Esophagus mucosa (tissue), 1 donor: Measurements from ENCODE around the gene EFCAB13. TPM values are rescaled to one million over a fixed set of nuclear protein-coding genes. Genes with fewer than 3 reads are reported as not detected.

Source experiments
- ATAC-seq: fragments of 200-7000 bp; cut with Tn5 transposase; one replicate; pipeline ENCODE4 v1.9.1; 2020
- total RNA-seq: library from RNA; stranded (reverse); gene quantifications from one replicate; pipeline ENCODE4 v1.2.4, GENCODE V29; 2023
- donor health status: DM: yes; HTN: yes; CAD: no.

The EFCAB13 gene
- total RNA-seq, 1 donor from 2014 or later: 2.0 TPM

DNA sequence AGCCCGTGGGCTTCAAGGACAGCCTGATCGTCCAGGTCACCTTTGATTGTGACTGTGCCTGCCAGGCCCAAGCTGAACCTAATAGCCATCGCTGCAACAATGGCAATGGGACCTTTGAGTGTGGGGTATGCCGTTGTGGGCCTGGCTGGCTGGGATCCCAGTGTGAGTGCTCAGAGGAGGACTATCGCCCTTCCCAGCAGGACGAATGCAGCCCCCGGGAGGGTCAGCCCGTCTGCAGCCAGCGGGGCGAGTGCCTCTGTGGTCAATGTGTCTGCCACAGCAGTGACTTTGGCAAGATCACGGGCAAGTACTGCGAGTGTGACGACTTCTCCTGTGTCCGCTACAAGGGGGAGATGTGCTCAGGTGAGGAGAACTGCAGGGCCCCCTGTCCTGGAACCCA lies 31.5 kb upstream of the EFCAB13 start:
- ATAC-seq: no peak

DNA sequence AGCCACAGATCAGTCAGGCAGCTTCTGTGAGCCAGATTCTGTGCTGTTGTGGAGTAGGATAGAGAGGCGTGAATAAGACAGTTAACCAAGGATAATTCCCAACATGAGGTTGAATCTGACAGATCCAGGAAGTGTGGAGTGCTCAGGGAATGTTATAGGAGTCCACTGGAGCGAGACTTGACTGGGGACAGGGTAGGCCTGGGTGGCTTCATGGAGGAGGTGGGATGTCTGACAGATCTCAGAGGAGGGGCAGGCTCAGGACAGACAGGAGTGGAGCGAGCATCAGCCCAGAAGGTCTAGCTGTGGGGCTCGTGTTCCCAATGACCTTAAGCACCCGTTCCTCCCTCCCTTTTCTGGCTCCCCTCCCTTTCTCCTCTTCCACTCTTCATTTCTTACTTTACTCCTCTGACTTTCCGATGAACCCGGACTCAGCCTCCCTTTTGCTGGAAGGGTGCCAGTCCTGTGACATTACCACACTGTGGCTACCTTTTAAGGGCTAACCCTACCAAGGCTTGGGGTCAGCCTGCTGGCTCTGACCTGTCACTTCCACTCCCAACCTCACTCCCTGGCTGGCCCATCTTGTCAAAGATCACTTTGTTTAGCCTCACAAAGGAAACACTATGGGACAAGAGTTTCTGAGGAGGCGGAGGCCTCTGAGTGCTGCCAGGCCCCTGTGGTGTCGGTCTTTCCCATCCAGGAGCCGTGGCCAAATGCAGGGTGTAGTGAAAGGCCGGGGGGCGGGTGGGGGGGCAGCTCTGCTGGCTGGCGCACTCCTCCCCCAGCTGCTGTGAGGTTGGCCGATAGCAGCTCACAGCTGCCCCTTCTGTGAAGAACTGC lies 28.5 kb upstream of the EFCAB13 start:
- no peak for ATAC-seq

DNA sequence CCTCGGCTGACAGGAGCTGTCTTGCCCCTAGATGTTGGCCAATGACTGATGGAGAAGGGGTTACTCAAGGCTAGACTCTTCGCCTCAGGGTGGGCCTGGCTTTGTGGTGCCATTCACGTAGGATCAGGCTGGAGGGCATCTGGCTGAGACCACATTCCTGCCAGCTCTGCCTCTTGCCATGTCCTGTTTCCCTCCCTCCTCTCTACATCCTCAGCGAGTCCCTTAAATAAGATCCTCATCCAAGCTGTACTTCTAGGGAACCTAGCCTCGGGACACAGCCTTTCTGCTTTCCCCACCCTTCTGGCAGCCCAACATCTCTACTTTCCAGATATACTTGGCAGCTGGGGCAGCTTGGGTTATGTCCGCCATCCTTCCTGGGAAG lies 27.9 kb upstream of the EFCAB13 start:
- ATAC-seq: no peak

DNA sequence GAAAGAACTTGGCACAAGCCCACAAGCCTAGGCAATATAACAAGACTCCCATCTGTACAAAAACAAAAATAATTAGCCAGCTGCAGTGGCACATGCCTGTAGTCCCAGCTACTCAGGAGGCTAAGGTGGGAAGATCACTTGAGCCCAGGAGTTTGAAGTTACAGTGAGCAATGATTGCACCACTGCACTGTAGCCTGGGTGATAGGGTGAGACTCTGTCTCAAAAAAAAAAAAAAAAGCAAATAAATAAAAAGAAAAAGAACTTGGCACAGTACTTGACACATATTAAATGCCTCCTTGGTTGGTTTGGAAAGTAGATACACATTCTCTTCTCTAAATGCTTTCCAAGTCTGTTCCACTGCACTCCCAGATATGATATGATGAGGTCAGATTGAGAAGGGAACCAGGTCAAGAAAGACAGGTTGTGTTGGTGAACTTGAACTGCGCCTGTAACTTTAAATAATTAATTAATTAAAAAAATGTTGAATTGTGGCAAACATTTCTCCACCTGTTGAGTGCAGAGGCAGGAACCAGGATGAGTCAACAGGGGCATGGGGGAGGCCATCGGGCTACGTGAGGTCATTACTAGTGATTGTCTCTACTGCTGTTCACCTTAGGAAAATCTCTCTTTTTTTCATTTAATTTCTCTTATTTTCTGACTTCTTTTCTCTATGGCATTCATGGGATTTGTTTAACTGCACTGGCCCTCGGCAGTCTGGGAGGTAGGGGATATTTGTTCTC lies 25.9 kb upstream of the EFCAB13 start:
- ATAC-seq: no peak

DNA sequence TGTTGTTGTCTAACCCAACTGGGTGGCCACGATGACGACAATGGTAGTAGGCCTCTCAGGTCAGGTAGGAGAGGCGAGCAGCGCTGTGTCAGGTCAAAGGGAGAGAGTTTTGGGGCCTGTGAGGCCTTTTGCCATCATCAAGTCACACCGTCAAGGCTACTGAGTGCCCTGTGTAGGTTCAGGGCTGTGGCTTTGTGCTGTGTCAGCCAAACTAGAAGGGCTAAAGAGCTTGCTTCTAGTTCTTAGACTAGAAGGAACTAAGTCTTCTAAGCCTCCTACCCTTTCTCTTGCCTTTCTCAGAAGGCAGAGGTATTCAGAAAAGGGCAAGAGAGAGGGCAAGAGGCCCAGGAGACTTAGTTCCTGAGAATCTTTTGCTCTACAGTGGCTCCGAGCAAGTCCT lies 25.0 kb upstream of the EFCAB13 start:
- ATAC-seq: no peak

DNA sequence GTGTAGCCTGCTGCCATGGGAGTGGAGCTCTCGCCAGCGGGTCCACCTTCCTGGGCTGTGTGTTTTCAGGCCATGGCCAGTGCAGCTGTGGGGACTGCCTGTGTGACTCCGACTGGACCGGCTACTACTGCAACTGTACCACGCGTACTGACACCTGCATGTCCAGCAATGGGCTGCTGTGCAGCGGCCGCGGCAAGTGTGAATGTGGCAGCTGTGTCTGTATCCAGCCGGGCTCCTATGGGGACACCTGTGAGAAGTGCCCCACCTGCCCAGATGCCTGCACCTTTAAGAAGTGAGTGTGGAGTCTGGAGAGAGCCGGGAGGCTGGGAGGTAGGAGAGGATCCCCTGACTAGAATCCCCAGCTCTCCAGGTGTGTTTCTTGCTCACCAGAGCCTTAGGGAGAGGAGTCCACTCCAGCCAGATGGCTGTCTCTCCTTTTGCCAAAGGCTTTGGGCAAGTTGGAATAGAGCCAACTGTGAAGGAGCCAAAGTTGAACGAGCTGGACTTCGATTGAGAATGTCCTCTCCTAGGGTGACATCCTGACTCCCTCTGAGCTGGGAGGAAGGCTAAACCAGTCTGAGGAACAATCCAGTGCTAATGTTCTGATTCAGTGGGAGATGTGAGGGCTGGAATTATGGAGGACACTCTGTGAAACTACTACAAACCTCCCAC lies 24.4 kb upstream of the EFCAB13 start:
- no peak for ATAC-seq

DNA sequence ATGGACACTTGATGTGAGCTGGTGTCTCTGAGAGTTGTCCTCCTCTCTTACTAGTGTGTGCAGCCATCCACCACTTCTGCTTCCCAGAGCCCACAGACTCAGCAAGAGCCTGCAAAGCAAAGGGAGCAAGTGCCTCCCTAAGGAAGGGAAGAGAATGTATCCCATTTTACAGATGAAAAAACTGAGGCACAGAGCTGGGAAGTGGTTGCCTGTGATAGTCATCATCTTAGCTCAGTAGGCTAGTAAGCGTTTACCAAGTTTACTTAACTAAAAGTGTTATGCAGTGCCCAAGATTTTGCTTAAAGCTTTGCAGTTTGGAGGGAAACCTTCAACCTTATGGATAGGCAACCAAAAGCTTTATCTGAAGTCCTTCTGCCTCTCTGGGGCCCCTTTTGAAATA lies 23.0 kb upstream of the EFCAB13 start:
- ATAC-seq: no peak

DNA sequence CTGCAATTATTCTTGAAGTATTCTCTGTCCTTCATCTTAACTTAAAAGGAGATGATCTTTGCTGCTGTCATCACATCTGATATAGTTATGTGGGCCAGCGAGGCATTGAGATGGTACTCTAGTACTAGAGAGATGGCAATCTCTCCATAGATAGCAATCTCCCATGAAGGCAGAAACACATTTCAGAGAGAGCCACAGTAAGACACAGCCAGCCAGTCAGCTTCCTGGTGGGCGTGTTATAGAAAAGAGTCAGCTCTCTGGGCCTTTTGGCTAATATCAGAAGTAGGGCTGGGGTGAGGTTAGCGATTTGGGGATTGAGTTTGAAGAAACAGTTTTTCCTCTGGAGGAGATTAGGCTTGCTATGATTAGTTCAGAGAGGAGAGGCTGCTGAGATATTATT lies 22.6 kb upstream of the EFCAB13 start:
- no peak for ATAC-seq

DNA sequence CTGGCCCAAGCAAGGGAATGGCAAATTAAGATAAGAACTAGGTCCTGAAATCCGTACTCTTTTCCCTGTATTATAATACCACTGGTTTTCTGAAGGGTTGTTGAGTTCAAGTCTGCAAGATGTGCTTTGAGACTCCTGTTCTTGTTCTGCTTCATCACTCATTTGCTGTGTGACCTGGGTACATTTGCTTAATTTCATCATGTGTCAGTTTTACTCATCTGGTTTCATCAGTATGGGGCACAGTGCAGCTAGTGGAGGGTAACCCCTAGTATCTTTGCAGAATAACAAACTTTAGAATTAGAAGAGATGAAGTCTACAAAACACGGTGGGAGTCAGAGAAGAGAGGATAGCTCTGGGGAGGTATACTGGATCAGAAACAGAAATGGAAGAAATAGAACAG lies 21.9 kb upstream of the EFCAB13 start:
- ATAC-seq: no peak

DNA sequence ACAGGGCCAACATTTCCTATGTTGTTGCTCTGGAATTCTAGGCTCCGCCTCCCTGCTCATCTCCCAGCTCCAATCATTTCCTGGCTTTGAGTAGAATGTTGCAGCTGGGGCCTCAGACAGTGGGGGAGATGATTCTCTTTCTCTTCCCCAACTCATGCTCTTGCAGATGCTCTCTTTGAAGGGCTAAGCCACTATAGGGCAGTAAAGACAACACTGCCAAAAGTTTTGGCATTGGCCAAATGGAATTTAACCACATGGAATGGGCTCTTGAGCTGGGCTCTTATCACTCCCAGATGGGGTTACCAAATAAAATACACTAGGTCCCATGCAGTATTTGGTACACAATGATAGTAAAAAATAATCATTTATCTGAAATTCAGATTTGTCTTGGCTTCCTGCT lies 19.6 kb upstream of the EFCAB13 start:
- no peak for ATAC-seq

DNA sequence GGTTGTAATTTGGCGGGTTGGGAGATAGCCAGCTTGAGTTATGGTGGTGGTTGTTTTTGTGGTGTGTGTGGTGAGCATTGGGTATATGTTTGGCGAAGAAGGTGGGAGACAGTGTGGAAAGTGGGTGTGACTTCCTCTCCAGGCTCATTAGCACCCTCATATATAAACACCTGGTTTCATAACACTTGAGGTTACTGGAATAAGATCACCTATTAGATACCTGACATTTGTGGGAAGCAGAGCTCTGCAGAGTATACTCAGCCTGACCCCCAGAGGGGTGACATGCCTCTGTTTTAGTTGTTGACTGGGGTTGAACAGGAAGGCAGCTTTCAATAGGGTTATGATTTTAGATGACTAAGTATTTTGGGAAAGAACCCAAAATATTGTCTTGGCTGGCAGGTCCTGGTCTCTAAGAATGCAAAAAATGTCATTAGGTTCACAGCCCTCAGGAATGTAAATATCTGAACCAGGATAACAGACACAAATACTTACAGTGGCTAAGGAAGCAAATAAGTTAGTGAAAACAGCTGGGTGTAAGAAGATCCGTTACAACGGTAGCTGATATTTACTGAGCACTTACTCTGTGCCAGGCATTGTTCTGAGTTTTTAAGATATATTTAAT lies 18.3 kb upstream of the EFCAB13 start:
- ATAC-seq: peak; percentile 48

DNA sequence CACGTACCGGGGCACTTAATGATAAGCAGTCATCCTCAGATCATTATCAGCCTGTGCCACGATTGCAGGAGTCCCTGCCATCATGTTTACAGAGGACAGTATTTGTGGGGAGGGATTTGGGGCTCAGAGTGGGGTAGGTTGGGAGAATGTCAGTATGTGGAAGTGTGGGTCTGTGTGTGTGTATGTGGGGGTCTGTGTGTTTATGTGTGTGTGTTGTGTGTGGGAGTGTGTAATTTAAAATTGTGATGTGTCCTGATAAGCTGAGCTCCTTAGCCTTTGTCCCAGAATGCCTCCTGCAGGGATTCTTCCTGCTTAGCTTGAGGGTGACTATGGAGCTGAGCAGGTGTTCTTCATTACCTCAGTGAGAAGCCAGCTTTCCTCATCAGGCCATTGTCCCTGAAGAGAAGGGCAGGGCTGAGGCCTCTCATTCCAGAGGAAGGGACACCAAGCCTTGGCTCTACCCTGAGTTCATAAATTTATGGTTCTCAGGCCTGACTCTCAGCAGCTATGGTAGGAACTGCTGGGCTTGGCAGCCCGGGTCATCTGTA lies 13.5 kb upstream of the EFCAB13 start:
- ATAC-seq: no peak

DNA sequence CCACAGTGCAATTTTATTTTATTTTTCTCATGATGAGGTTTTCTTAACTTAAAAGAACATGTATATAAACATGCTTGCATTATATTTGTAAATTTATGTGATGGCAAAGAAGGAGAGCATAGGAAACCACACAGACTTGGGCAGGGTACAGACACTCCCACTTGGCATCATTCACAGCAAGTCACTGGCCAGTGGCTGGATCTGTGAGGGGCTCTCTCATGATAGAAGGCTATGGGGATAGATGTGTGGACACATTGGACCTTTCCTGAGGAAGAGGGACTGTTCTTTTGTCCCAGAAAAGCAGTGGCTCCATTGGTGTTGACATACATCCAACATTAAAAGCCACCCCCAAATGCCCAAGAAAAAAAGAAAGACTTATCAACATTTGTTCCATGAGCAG lies 12.3 kb upstream of the EFCAB13 start:
- ATAC-seq: no peak

DNA sequence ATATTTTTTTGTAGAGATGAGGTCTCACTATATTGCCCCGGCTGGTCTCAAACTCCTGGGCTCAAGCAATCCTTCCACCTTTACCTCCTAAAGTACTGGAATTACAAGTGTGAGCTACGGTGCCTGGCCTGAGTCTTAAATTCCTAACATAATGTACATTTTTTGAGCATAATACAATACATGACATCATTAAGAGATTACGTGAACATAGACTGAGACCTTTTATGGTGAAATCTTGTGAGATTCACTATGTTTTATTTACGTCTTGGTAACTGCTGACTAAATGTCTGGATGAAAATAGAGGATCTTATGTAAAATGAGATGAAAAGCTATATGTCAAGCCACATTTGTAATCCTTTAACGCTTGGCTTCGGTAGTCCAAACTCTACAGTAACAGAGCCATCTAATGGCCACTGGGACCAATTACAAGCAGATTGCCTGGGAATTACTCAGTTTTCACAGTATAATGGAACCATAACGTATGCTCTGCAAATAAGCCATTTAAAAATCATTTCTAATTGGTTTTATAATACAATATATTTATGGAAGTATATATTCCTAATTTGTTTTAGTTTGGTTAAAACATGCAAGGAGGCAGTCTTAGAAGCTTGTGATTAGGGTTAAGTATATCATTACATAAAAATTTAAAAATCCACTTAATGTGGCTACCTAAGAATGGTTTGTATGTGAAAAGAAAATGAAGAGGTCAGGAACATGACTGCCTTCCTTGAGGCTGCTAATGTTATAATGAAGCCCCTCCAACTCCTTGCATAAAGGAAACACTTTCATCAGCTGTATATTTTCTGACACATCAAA lies 8.1 kb upstream of the EFCAB13 start:
- peak; percentile 66 for ATAC-seq

DNA sequence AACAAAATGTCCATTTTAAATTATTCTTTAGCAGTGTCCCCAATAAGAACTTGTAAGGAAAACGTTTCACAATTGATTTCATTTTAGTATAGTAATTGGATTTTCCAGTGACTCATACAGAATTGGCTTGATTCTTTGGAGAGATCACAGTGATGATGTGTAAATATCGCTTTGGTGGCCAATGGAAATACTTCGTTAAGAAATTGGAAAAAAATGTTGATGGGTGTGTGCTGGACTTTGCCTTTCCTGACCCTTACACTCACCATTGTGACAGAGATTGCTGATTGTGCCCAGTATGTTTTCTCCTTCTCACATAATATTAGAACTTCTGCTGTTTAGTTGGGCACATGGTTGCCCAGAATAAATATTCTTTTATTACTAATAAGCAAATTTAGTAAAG lies 7.4 kb upstream of the EFCAB13 start:
- ATAC-seq: no peak

DNA sequence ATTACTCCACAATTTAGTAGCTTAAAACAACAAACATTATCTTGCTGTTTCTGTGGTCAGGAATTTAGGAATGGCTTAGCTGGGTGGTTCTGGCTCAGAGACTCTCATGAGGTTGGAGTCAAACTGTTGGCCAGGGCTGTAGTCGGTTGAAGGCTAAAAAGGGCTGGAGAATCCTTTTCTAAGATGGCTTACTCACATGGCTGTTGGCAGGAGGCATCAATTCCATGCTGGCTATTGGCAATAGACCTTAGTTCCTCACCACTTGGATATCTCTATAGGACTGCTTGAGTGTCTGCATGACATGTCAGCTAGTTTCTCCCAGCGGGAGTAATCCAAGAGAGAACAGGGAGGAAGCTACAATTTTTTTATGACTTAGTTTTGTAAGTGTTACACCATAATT lies 6.6 kb upstream of the EFCAB13 start:
- ATAC-seq: no peak

DNA sequence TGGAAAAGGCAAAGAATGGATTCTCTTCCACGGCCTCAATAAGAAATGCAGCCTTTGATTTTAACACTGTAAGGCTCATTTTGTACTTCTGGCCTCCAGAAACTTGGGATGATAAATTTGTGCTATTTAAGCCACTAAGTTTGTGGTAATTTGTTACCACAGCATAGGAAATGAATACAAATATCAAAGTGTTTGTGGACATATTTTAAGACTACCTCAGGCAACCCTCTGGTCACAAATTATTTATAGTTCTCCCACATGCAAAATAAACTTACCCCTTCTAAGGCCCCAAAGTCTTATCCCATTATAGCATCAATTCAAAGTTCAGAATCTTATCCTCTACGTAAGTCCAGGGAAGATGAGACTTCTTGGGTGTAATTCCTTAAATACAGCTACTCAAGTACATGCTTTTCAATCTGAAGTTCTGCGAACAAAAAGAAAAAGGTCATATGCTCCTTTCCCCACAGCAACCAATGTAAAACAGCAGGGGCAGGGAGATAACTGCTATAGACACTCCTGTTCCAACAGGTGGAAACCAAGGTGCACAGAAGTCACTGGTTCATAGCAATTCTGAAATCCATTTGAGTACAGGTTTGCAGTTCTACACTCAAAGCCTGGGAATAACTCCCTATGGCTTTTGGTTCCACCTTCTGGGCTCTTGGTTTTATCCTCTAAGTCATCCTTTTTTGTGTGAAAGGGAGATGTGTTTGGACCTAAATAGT lies 5.4 kb upstream of the EFCAB13 start:
- ATAC-seq: no peak

DNA sequence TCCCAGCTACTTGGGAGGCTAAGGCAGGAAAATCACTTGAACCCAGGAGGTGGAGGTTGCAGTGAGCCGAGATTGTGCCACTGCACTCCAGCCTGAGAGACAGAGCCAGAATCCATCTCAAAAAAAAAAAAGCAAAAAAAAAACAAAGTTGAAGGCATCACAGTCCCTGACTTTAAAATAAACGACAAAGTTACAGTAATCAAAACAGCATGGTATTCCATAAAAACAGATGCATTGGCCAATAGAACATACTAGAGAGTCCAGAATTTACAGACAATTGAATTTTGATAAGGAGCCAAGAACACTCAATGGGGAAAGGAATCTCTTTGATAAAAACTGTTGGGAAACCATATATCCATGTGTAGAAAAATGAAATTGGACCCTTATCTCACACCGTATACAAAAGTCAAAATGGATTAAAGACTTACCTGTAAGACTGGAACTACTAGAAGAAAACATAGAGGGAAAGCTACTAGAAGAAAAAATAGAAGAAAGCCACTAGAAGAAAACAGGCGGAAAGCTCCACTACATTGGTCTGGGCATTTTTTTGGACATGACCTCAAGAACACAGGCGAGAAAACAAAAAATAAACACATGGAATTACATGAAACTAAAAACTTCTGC lies 2.8 kb upstream of the EFCAB13 start:
- ATAC-seq: no peak

DNA sequence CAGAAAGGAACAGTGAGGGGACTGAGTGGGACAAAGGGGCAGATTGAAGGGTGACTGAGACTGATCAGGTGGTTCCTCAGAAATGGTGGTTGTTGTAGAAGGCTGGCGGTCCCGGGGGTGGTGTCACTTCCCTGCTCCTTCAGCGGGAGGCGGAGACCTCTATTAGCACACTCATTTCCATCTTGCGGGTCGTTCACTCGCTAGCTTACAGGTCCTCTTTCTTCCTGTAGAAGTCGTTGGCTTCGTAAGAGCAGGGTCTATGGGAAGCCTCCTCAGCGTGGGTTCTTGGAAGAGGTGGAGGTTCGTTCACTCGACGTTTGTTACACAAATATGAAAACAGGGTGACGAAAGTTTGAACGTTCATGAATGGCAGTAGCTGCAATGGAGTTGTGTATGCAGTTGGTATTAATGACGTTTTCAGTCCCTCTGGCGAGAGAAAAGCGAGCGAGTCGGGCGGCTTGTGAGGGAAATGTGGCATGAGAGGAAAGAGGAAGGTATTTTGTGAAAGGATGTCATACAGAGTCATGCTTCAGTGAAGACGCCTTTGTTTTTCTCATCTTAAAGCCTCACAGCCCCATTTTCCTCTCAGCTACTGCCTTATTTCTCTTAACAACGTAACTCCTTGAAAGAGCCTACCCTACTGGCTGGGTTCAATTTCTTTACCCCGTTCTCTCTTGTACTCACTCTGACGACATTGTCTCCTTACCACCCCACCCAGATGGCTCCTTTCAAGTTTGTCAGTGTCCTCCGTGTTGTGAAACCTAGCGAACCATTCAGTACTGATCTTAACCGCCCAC lies 667 bp downstream of the EFCAB13 start:
- peak; percentile 25 for ATAC-seq

DNA sequence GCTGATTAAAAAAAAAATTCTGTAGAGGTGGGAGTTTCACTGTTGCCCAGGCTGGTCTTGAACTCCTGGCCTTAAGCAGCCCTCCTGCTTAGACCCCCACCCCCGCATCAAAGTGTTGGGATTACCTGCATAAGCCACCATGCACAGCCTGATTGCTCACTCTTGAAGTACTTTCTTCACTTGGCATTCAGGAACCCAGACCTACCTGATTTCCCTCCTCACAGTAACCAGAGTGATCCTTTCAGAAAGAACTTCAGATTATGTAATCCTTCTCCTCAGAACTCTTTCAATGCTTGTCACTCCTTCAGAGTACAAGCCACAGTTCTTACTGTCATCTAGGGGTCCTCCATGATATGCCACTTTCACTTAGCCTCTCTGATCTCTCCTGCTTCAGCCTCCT lies 1.4 kb downstream of the EFCAB13 start:
- no peak for ATAC-seq
